ENCODE data around the gene GALT. TPM values are rescaled to one million over a fixed set of nuclear protein-coding genes. Genes with fewer than 3 reads are reported as not detected.
A peak's percentile ranks its signal among the peaks of the same experiment; 100 is the strongest.

The GALT gene
- total RNA-seq, 1 donor from 2014 or later: 57.2 TPM

- peak overlapping the region; percentile 88 for H3K4me3 Mint-ChIP-seq (ENCODE audit: unreplicated experiment)
- H3K27me3 Mint-ChIP-seq (ENCODE audit: unreplicated experiment): no peaks in the 10 kb centered on the region
- no peaks in the 10 kb centered on the region for H3K9me3 Mint-ChIP-seq (ENCODE audit: unreplicated experiment)
- no peak for DNase-seq (ENCODE audit: extremely low spot score, unreplicated experiment)
- TF ChIP-seq, protein P1, sequence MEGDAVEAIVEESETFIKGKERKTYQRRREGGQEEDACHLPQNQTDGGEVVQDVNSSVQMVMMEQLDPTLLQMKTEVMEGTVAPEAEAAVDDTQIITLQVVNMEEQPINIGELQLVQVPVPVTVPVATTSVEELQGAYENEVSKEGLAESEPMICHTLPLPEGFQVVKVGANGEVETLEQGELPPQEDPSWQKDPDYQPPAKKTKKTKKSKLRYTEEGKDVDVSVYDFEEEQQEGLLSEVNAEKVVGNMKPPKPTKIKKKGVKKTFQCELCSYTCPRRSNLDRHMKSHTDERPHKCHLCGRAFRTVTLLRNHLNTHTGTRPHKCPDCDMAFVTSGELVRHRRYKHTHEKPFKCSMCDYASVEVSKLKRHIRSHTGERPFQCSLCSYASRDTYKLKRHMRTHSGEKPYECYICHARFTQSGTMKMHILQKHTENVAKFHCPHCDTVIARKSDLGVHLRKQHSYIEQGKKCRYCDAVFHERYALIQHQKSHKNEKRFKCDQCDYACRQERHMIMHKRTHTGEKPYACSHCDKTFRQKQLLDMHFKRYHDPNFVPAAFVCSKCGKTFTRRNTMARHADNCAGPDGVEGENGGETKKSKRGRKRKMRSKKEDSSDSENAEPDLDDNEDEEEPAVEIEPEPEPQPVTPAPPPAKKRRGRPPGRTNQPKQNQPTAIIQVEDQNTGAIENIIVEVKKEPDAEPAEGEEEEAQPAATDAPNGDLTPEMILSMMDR (IDR thresholded peaks at IDR 0.05): no peak
- H3K36me3 Mint-ChIP-seq (ENCODE audit: unreplicated experiment): peaks cover 12% of the 10 kb centered on the region
- peak overlapping the region; percentile 82 for H3K27ac Mint-ChIP-seq (ENCODE audit: unreplicated experiment)
- H3K4me1 Mint-ChIP-seq (ENCODE audit: unreplicated experiment): peaks cover 32% of the 10 kb centered on the region
These were observed 569 bp downstream of the GALT start for GRCh38 chr9:34647084-34647403.

DNA sequence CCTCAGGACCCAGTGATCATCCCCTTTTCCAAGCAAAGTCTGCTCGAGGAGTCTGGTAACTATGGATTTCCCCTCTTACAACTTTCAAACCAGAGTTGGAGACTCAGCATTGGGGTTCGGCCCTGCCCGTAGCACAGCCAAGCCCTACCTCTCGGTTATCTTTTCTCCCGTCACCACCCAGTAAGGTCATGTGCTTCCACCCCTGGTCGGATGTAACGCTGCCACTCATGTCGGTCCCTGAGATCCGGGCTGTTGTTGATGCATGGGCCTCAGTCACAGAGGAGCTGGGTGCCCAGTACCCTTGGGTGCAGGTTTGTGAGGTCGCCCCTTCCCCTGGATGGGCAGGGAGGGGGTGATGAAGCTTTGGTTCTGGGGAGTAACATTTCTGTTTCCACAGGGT lies 1.2 kb downstream of the GALT start:
- TF ChIP-seq, protein P1 (IDR thresholded peaks at IDR 0.05): no peak
- H3K4me1 Mint-ChIP-seq (ENCODE audit: unreplicated experiment): peaks cover 39% of the 10 kb centered on the region

GRCh38 chr9:34648673-34649072 lies 2.2 kb downstream of the GALT start:
- no peak for DNase-seq (ENCODE audit: extremely low spot score, unreplicated experiment)
- H3K27me3 Mint-ChIP-seq (ENCODE audit: unreplicated experiment): no peaks in the 10 kb centered on the region
- peaks cover 48% of the 10 kb centered on the region for H3K4me1 Mint-ChIP-seq (ENCODE audit: unreplicated experiment)
- TF ChIP-seq, protein P1 (IDR thresholded peaks at IDR 0.05): no peak
- H3K36me3 Mint-ChIP-seq (ENCODE audit: unreplicated experiment): peaks cover 12% of the 10 kb centered on the region
- H3K9me3 Mint-ChIP-seq (ENCODE audit: unreplicated experiment): no peaks in the 10 kb centered on the region
- peak overlapping the region; percentile 47 for H3K27ac Mint-ChIP-seq (ENCODE audit: unreplicated experiment)
- H3K4me3 Mint-ChIP-seq (ENCODE audit: unreplicated experiment): no peak overlapping the region

More for the DNA sequence above, 1.2 kb downstream of the GALT start:
- no peak for DNase-seq (ENCODE audit: extremely low spot score, unreplicated experiment)
- peak overlapping the region; percentile 88 for H3K4me3 Mint-ChIP-seq (ENCODE audit: unreplicated experiment)
- H3K27ac Mint-ChIP-seq (ENCODE audit: unreplicated experiment): peak overlapping the region; percentile 82
- H3K36me3 Mint-ChIP-seq (ENCODE audit: unreplicated experiment): peaks cover 12% of the 10 kb centered on the region
- H3K9me3 Mint-ChIP-seq (ENCODE audit: unreplicated experiment): no peaks in the 10 kb centered on the region
- no peaks in the 10 kb centered on the region for H3K27me3 Mint-ChIP-seq (ENCODE audit: unreplicated experiment)

DNA sequence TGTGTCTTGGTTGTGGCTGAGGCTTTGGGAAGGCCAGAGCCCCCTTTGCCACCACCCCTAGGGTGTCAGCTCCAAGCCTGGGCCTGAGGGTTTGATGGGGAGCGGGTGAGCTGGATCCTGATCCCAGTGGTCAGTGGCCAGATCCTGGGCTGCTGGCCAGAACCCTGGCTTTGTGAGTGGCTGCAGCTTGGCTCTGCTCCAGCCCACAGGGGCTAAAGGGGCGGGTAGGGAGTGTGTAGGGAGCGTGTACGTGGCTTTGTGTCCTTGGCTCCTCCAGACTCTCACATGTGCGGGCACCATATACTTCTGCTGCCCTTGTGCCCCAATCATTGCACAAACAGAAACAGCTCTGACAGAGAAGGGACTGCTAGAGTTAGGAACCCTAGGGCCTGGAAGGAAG lies 4.3 kb downstream of the GALT start:
- Mint-ChIP-seq H3K9me3 (ENCODE audit: unreplicated experiment) (no peaks in the 10 kb centered on the region), H3K27ac (ENCODE audit: unreplicated experiment) (peak overlapping the region; percentile 78), H3K36me3 (ENCODE audit: unreplicated experiment) (peaks cover 12% of the 10 kb centered on the region), H3K4me1 (ENCODE audit: unreplicated experiment) (peaks cover 64% of the 10 kb centered on the region), H3K4me3 (ENCODE audit: unreplicated experiment) (peak overlapping the region; percentile 29), H3K27me3 (ENCODE audit: unreplicated experiment) (no peaks in the 10 kb centered on the region)
- DNase-seq (ENCODE audit: extremely low spot score, unreplicated experiment): no peak
- TF ChIP-seq, protein P1 (IDR thresholded peaks at IDR 0.05): no peak

DNA sequence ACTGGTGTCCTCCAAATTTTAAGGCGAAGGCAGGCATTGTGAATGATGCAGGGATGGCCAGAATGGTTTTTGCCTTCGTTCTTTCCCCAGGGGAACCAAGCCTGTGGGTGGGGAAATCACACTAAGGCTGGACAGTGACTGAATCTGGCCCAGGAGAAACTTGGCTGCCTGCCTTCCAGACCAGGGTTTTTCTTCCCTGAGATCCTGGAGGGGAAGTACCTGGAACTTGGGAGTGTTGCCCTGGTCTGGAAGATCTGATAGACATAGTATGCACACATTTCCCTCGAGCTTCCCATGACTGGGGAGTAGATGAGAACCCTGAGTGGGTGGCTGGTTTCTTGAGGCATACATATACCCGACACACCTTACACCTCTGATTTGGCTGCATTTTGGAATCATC lies 4.8 kb downstream of the GALT start:
- Mint-ChIP-seq H3K36me3 (ENCODE audit: unreplicated experiment) (peaks cover 12% of the 10 kb centered on the region), H3K4me3 (ENCODE audit: unreplicated experiment) (peak overlapping the region; percentile 77), H3K4me1 (ENCODE audit: unreplicated experiment) (peaks cover 61% of the 10 kb centered on the region), H3K27ac (ENCODE audit: unreplicated experiment) (peak overlapping the region; percentile 78), H3K9me3 (ENCODE audit: unreplicated experiment) (no peaks in the 10 kb centered on the region), H3K27me3 (ENCODE audit: unreplicated experiment) (no peaks in the 10 kb centered on the region)
- no peak for DNase-seq (ENCODE audit: extremely low spot score, unreplicated experiment)
- TF ChIP-seq, protein P1 (IDR thresholded peaks at IDR 0.05): no peak

Measured in osteocyte (in vitro differentiated cells).